HG03108 (cell line): Measurements from ENCODE around the gene SLC7A5.

ENCODE experiments used
- ATAC-seq: cut with Tn5 transposase; IDR thresholded peaks from one replicate; pipeline ENCODE4 v1.9.1; 2021; ENCODE audit warnings: moderate library complexity; ENCODE audit not compliant: unreplicated experiment

Gene SLC7A5

DNA sequence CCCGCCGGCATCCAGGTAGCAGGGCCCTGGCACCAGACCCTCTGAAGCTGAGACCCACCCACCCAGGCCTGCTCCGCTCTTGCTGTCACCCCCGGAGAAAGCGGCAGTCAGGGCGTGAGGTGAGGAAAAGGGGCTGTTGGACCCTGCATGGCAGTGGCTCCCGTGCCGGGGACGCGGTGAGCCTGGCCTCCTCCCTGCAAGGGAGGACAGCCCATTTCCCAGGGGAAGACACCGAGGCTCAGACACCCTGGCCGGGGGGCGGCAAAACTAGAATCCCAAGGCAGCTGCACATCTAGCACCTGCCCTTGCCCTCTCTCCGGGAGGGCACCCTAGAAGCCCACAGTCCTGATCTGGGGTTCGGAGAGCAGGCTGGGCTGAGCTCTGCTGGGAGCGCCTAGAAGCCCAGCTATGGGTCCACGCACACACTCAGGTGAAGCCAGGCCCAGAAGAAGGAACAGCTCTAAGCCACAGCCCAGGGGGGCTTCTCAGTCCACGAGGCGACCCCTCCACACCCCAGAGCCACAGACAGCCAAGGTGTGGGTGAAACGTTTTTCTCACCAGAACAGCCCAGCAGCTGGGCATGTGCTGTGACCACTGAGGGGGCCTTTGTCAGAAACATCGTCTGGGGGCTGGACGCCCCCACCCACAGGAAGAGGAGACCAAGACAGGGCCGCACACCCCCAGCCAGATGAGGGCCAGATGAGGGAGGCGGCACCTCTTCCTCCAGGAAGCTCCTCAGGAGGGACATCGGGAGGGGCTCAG is 22.4 kb downstream of the SLC7A5 start:
- ATAC-seq: no peak

DNA sequence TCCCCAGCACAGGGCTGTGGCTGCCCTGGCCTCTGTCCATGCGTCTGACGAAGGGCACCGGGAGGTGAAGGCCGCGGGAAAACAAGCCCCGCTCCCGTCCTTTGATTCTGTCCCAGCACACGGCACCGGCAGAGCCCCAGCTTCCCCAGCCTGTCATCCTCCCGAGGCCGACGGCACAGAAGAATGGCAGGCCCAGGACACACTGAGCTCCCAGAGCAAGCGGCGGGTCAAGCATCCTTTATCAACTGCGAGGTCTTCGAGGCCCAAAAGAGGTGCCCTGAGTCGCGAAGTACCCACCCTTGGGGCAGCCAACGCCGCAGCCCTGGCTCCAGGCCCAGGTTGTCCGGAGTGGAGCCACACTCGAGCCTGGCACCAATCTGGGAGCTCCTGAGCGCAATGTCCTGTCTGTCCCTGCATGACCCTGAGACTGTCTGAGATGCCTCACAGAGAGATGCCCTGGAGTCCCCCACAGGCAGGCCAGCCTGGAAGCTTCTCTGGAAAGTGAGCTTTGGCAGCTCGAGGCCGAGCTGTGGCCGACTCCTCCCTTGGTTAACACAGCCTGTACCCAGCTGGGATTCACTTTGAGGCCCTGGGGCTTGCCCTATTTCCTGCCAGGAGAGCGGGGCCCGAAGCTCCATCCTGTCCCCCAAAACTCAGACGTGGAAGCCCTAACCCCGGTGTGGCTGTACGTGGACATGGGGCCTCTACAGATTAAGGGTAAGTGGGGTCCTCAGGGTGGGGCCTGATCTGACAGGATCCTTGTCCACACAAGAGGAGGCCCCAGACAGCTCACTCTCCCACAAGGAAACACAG is 23.3 kb downstream of the SLC7A5 start:
- ATAC-seq: no peak

- ATAC-seq: no peak
Observed at GRCh38 chr16:87845213-87845612, 24.1 kb downstream of the SLC7A5 start.

- ATAC-seq: no peak
Observed at GRCh38 chr16:87844809-87845208, 24.5 kb downstream of the SLC7A5 start.

DNA sequence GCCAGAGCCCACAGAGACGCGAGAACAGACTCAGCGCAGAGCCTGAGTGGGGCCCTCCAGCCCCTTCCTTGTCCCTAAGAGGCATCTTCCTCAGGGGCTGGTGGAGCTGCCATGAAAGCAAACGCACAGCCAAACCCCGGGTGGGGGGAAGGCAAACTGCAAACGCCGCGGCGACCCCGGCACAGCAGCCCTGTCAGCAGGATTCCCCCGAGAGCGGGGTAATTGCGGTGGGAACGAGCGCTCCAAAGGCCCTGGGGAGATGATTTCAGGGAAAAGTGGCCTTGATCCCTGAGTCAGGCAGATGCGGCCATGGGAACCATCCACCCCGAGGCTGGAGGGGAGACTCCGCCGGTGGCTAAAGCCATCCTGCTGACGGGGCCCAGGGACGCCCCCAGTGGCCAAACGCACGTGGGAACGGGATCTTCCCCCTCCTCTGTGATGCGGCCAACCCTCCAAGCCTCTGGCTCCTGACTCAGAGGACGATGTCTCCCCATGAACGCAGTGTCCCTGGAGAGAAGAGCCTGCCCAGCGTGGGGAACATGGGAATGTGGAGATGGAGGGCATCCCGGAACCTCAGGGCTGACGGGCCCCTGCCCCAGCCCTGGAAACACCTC is 25.1 kb downstream of the SLC7A5 start:
- no peak for ATAC-seq

GRCh38 chr16:87843678-87844105 is 25.6 kb downstream of the SLC7A5 start:
- no peak for ATAC-seq

DNA sequence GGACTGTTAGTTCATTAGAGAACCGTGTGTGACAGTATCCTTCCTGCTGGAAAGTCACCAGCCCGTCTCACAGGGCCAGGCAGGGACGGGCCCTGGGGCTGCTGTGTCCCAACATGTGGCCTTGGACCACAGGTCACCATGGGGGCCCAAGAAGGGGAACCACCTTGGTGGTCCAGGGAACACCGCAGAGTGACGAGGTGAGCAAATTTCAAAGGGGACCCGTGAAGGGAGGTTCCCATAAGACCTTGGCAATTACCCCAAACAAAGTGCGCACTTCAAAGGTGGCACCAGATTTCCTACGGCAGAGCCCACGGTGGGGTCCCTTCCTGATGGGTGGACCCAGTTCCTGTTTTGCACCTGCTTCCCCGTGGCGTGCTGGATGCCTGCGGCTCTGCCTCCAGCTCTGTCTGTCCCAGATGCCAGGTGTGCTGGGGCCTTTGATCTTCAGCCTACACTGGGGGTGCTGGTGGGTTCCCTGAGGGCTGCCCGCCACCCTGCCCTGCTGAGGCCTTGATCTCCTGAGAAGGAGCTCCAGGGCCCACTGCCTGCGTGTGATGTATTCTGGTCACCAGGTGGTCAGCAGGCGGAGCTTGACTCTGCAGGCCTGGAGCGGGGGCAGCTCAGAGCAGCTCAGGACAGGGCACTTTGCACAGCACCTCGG is 27.0 kb downstream of the SLC7A5 start:
- ATAC-seq: no peak

- no peak for ATAC-seq
Observed at GRCh38 chr16:87841340-87842208, 27.7 kb downstream of the SLC7A5 start.

DNA sequence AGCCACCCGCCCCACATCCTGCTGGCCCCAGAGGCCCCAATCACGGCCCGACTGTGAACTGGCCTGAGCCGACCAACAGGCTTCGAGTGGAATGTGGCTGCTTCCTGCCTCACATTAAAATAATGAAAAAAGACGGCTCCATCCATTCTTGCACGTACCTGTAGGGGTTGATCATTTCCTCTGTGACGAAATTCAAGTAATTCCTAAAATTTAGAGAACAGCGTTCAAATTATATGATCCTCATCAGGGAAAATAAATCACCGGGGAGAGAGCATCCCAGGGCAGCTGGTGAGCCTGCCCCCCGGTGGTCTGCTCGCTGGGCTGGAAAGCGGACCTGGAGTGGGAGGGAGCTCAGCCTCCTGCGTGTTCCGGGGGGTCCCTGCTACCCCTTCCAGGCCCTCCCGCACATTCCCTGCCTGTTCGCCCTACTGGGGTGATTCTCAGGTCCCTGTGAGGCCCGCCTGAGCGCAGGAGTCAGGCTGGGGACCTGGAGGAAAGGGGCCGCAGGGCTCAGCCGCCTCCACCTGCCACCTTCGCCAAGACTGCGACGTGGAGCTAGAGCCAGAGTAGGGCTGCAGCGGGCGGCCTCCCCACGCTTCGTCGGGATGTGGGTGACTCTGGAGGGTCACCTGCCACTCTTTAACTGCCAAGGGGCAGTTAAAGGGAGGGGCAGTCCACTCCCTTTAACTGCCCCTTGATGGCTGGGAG is 28.9 kb downstream of the SLC7A5 start:
- no peak for ATAC-seq

DNA sequence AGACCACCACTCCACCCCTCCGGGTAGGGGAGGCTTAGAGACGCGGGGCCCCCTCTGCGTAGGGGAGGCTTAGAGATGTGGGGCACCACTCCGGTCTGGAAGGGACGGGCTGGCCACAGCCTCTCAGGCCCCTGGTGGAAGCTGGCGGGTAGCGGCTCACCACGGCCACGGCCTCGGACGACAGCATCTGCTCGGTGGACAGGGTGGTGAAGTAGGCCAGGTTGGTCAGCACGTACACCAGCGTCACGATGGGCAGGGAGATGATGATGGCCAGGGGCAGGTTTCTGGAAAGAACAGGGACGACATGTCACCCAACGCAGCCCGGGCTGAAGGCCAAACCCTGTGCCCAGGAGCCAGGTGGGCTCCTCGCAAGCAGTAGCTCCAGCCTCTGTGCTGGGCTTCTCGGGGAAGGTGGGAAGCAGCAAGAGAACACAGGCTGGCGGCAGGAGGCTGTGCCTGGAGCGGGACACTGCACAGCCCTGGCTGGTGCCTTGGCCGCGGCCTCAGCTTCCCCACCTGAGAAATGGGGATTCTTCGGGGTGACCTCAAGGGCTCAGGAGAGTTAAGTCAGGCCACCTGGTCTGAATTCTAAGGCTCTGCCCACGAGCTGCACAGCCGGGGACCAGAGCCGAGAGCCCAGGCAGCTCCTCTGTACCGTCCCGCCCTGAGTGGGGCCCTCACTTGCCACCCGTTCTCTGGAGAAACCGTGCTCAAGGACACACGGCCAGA is 29.6 kb downstream of the SLC7A5 start:
- ATAC-seq: no peak

DNA sequence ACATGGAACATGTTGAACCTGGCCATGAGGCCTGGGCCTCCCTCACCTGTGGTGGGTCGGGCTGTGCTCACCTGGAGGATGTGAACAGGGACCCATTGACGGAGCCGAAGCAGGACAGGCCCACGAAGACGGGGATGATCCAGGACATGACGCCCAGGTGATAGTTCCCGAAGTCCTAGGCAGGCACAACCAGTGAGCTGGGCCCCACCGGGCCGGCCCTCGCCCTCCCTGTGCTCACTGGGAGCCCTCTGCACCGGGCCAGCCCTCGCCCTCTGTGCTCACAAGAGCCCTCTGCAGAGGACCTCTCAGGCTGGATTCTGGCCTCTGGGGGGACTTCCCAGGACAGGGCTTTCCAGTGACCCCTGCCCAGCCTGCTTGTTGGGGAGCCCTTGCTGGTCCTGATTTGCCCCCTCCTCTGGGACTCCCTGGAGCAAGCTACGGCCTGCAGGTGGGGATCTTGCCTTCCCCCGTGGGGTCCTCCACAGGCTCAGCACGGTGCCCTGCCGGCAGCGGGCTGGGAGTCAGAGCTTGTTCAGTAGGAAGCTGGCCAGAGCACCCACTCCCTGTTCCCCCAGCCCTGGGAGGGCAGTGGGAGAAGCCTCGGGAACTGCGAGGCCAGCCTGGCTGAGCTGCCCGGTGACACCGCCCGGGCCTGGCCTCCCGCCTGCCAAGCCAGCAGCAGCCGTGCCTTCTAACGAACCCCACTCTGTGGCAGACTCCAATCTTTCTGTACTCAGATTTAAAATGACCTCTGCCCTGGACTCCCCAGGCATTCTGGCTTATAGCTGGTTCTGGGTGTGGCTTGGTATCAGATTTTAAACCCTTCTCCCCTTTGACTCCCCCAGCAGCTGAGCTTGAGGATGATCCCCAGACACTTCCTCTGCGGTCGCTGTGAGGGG is 30.4 kb downstream of the SLC7A5 start:
- ATAC-seq: no peak

DNA sequence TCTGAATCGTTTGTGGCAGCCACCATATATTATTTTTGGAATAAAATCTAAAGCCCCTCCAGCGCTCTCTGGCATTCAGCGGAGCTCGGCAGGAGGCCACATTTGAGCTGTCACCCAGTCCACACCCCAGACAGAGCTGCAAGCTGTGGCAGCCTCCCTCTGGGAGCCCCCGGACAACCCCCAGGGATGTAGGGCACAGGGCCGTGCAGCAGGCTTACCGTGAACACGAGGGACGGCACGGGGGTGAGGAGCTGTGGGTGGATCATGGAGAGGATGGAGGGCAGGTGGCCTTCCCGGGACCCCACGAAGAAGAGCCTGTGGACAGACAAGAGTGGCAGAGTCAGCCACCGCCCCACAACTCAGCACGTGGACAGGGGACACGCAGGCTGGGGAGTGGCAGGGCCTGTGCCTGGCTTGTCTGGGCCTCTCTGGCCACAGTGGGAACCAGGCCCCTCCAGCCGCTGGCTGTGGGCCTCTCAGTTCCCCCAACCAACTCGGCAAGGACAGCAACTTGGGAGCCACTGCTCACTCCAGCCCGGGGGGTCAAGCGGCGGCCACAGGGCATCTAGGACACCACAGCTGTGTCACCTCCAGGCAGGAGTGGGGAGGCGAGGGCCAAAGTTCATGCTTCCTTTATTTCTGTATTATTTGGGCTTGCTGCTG is 31.5 kb downstream of the SLC7A5 start:
- no peak for ATAC-seq

DNA sequence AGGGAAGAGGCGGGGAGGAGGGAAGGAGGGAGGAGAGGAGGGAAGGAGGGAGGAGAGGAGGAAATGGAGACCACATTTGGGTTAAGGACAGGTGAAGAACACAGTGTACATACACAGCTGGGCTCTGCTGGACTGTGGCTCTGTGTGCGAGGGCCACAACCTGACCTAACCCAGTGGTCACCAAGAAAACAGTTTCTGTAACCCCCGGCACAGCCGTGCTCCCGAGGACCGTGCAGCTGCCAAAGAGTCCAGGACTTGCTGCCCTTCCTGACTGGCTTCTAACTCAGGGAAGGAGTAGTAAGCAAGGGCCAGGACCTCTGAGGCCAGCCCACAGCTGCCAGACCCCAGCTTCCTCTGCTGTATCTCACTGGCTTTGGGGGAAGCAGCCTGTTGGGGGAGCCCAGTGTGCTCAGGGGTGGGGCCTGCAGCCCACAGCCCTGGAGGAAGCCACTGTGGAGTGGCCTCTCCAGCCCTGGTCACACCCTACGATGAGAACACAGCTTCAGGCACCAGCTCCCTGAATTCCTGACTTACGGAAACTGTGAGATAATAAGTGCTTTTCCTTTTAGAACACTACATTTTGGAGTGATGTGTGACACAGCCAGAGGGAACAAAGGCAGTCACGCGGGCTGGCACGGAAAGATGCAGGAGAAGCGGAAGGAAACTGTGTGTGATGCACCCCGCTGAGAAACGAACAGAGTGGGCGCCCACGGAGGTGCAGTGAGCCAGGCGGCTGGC is 32.3 kb downstream of the SLC7A5 start:
- ATAC-seq: no peak

DNA sequence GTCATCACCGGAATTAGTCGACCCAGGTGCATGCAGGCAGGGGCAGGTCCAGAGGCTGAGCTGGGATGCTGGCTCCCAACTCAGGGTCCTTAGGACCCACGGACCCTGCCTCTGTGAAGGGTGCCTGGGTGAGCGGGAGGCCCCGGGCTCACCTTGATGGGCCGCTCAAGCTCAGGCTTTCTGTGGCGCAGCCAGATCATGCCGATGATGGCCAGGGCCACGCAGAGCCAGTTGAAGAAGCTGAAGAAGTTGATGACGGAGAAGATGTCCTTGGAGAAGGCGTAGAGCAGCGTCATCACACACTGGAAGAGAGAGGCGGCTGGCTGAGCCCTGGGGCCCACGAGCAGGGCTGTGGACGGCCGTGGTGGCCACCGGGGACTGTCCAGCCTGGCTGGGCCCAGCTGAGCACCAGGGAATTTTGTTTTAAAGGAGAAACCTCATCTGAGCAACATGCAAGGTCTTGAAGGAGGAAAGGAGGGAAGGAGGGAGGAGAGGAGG is 32.9 kb downstream of the SLC7A5 start:
- ATAC-seq: no peak

DNA sequence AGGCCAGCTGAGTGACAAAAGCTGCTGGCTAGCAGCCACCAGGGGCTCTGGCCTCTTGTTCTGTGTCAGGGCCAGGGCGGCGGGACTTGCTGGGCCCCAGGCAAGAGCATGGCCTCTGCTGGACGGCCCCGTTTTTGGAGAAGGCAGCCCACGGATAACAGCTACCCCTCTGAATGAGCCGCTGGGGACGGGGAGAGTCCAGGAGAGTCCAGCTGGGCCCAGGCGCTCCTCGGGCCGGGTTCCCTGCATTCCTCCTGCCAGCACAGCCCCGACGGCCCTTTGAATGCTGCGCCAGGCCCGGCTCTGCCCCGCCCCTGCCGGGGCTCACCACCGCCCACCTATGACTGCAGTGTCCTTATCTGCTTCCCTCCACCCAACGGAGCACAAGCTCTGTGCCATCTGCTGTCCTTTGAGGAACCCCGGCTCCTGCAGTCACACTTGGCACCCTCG is 33.4 kb downstream of the SLC7A5 start:
- ATAC-seq: no peak

DNA sequence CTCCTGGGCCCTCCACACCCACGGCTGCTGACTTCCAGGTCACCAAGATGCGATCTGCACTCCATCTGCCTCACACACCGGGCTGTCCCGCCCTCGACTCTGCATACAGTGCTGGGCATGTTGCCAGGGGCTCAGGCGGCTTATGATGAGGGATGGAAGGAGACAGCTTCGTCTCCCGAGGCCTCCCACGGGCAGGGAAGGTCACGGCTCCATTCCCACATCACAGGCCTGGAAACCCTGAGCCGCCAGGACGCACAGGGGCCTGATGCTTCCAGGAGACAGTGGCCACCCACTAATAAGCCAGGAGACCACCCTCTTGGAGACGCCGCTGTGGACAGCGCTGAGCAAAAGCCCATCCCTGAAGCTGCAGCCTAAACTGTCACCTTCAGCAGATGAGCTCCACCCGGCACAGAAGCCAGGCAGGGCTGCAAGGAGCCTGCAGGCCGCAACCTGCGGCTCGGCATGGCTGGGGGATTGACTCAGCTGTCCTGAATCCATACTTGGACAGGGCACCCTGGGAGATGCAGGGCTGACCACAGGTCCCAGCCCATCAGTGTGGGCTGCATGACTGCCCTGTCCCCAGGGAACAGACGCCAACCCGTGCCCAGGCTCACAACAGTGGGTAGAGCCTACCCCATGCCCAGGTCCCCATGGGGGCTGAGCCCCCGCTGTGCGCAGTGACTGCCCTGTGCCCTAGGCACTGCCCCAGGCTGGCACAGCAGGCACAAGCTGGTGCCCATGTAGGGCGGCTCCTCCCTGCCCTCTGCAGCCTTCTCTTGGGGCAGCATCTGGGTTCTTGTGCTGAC is 34.4 kb downstream of the SLC7A5 start:
- no peak for ATAC-seq
